Measurements from ENCODE around the gene IPO8. TPM values are rescaled to one million over a fixed set of nuclear protein-coding genes. Genes with fewer than 3 reads are reported as not detected.
A peak's percentile ranks its signal among the peaks of the same experiment; 100 is the strongest.
"Not testable (repeated sequence)": the region's sequence is repeated elsewhere in the genome, so short reads cannot be mapped to it uniquely, and the experiment has no call there.

IPO8 gene
- total RNA-seq, 1 experiment from 2014 or later, result 75.0 TPM

- Histone ChIP-seq H3K9me3 (ENCODE audit: insufficient read depth, low read depth) (peaks cover 8% of the 10 kb centered on the region; the same call in 1 of the 2 replicates), H3K4me3 (no peak overlapping the region), H3F3A (ENCODE audit: insufficient read depth, low read depth) (0 out of 2 replicates have a peak, but pooled peaks cover 6% of the 10 kb centered on the region), H3K27me3 (ENCODE audit: insufficient read depth, low read depth) (no peaks in the 10 kb centered on the region), H3K4me2 (no peak overlapping the region), H3K27ac (no peak overlapping the region), H4K20me1 (ENCODE audit: insufficient read depth) (no peaks in the 10 kb centered on the region), H3K36me3 (ENCODE audit: low read depth) (no peaks in the 10 kb centered on the region), H3K4me1 (replicated peaks; ENCODE audit: insufficient read depth) (no peaks in the 10 kb centered on the region), H3K79me2 (ENCODE audit: low read depth) (no peaks in the 10 kb centered on the region), H3K9me2 (ENCODE audit: insufficient read depth) (no peaks in the 10 kb centered on the region; the same call in 1 of the 2 replicates), H2AFZ (no peak overlapping the region)
- no TSS peak for BruUV-seq (replicated peaks)
- DNase-seq, result no peak
- intact Hi-C loops (cut with micrococcal nuclease; ENCODE audit: unreplicated experiment), result no loop called here
- ChIA-PET CTCF (no interaction called here), POLR2A (ENCODE audit: unreplicated experiment) (no interaction called here)
- TF ChIP-seq CTCF (conservative IDR thresholded peaks at IDR 0.05) (no peak), EZH2 (IDR thresholded peaks at IDR 0.05; ENCODE audit: low read depth) (no peak)
Measured at GRCh38 chr12:30598889-30599288, 96.8 kb downstream of the IPO8 start.

DNA sequence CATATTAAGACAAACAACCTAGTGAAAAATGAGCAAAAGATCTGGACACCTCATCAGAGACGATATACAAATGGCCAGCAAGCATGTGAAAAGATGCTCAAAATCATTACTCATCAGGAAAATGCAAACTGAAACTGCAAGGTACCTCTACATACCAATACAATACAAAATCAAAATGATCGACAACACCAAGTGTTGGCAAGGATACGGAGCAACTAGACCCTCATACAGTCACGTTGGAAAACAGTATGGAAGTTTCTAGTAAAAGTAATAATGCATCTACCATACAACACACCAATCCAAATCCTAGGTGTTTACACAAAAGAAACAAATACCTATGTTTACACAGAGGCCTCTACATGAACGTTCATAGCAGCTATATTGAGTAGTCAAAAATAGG lies 99.9 kb downstream of the IPO8 start:
- Histone ChIP-seq H3K79me2 (ENCODE audit: low read depth) (no peaks in the 10 kb centered on the region), H3K9me2 (ENCODE audit: insufficient read depth) (no peaks in the 10 kb centered on the region; the same call in 1 of the 2 replicates), H4K20me1 (ENCODE audit: insufficient read depth) (no peaks in the 10 kb centered on the region), H3K4me3 (no peak overlapping the region), H3F3A (ENCODE audit: insufficient read depth, low read depth) (0 out of 2 replicates have a peak, but pooled peaks cover 6% of the 10 kb centered on the region), H2AFZ (no peak overlapping the region), H3K36me3 (ENCODE audit: low read depth) (no peaks in the 10 kb centered on the region), H3K27me3 (ENCODE audit: insufficient read depth, low read depth) (no peaks in the 10 kb centered on the region), H3K27ac (no peak overlapping the region), H3K9me3 (ENCODE audit: insufficient read depth, low read depth) (no peaks in the 10 kb centered on the region), H3K4me1 (replicated peaks; ENCODE audit: insufficient read depth) (no peaks in the 10 kb centered on the region), H3K4me2 (no peak overlapping the region)
- no peak for DNase-seq
- CTCF ChIA-PET, result no interaction called here
- BruUV-seq (replicated peaks), result no TSS peak
- intact Hi-C loops (cut with micrococcal nuclease; ENCODE audit: unreplicated experiment), result no loop called here
- POLR2A ChIA-PET (ENCODE audit: unreplicated experiment), result no interaction called here
- no peak for TF ChIP-seq EZH2 (IDR thresholded peaks at IDR 0.05; ENCODE audit: low read depth)

DNA sequence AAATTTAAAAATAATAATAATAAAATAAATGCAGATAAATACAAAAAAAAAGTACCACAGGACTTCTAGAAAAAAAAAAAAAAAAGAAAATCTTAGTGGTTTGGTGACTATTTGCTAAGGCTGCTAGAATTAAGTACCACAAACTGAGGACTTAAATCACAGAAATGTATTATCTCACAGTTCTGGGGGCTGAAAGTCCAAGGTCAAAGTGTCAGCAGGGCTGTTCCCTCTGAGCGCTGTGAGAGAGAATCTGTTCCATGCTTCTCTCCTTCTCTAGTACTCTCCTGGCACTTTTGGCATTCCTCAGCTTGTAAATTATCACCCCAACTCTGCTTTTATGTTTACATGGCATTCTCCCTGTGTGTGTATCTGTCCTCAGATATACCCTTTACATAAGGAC lies 101.2 kb downstream of the IPO8 start:
- Histone ChIP-seq H4K20me1 (ENCODE audit: insufficient read depth) (no peaks in the 10 kb centered on the region), H3K36me3 (ENCODE audit: low read depth) (no peaks in the 10 kb centered on the region), H2AFZ (no peak overlapping the region), H3F3A (ENCODE audit: insufficient read depth, low read depth) (0 out of 2 replicates have a peak, but pooled peaks cover 1% of the 10 kb centered on the region), H3K9me2 (ENCODE audit: insufficient read depth) (no peaks in the 10 kb centered on the region; the same call in 1 of the 2 replicates), H3K4me1 (replicated peaks; ENCODE audit: insufficient read depth) (no peaks in the 10 kb centered on the region), H3K27me3 (ENCODE audit: insufficient read depth, low read depth) (no peaks in the 10 kb centered on the region), H3K27ac (no peak overlapping the region), H3K79me2 (ENCODE audit: low read depth) (no peaks in the 10 kb centered on the region), H3K9me3 (ENCODE audit: insufficient read depth, low read depth) (no peaks in the 10 kb centered on the region), H3K4me3 (no peak overlapping the region), H3K4me2 (no peak overlapping the region)
- TF ChIP-seq CTCF (conservative IDR thresholded peaks at IDR 0.05) (no peak), EZH2 (IDR thresholded peaks at IDR 0.05; ENCODE audit: low read depth) (no peak)
- BruUV-seq (replicated peaks), result no TSS peak
- intact Hi-C loops (cut with micrococcal nuclease; ENCODE audit: unreplicated experiment), result no loop called here
- ChIA-PET CTCF (no interaction called here), POLR2A (ENCODE audit: unreplicated experiment) (no interaction called here)
- no peak for DNase-seq

GRCh38 chr12:30588572-30588971 lies 107.1 kb downstream of the IPO8 start:
- H3K9me3 ChIP-seq (ENCODE audit: insufficient read depth, low read depth); H3K9me2 ChIP-seq (ENCODE audit: insufficient read depth); H3K4me1 ChIP-seq (replicated peaks; ENCODE audit: insufficient read depth); CTCF ChIA-PET; H3K27me3 ChIP-seq (ENCODE audit: insufficient read depth, low read depth); H2AFZ ChIP-seq; H3F3A ChIP-seq (ENCODE audit: insufficient read depth, low read depth); intact Hi-C loops (cut with micrococcal nuclease; ENCODE audit: unreplicated experiment); BruUV-seq (replicated peaks); POLR2A ChIA-PET (ENCODE audit: unreplicated experiment); H4K20me1 ChIP-seq (ENCODE audit: insufficient read depth); H3K27ac ChIP-seq; H3K4me3 ChIP-seq; DNase-seq; H3K36me3 ChIP-seq (ENCODE audit: low read depth); H3K79me2 ChIP-seq (ENCODE audit: low read depth): not testable (repeated sequence)
- H3K4me2 ChIP-seq, result peak overlapping the region; percentile 63
